ENCODE results near the gene ANKRD9. TPM values are rescaled to one million over a fixed set of nuclear protein-coding genes. Genes with fewer than 3 reads are reported as not detected.

ANKRD9 gene
- total RNA-seq, 1 experiment from 2014 or later, result 29.8 TPM

DNA sequence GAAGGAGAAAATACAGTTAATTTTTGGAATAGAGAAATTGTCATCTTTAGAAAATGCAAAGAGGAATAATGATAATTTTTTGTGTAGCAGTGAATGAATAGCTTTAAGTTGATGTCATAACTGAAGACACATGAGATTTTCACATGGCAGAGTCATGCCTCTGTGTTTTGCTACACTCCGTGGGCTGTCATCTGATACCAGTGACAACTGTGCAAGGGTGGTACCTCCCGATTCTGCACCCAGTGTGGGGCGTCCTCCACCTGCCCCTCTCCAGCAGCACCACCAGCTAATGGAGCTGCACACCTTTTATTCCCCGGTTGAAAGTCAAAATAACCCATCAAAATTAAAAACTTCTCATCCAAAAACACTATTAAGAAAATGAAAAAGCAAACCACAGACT, 47.2 kb downstream of the ANKRD9 start:
- H3K4me1 ChIP-seq (ENCODE audit: insufficient read depth, low read length), result no peaks in the 10 kb centered on the region
- no peak overlapping the region for H2AFZ ChIP-seq (ENCODE audit: low read length)
- H4K20me1 ChIP-seq (ENCODE audit: control insufficient read depth, insufficient read depth, insufficient read length), result no peaks in the 10 kb centered on the region
- Mint-ChIP-seq H3K27ac (no peak overlapping the region), H3K36me3 (ENCODE audit: insufficient read depth in 1 of 3, low read depth in 3 of 3) (peaks cover 4 to 26% (median 9%) of the 10 kb centered on the region in 3 experiments; a peak in 5 of 7 replicates), H3K4me3 (no peak overlapping the region), H3K9me3 (no peaks in the 10 kb centered on the region), H3K27me3 (ENCODE audit: low read depth) (no peaks in the 10 kb centered on the region), H3K4me1 (no peaks in the 10 kb centered on the region)
- no peak overlapping the region for H3K27ac ChIP-seq (ENCODE audit: insufficient read length, low read depth, low read length)
- H2BK12ac ChIP-seq (ENCODE audit: insufficient read length, low read depth, low read length), result no peak overlapping the region
- H3K23me2 ChIP-seq (ENCODE audit: insufficient read length, low read depth, low read length, poor library complexity, severe bottlenecking), result no peaks in the 10 kb centered on the region
- H2BK120ac ChIP-seq (ENCODE audit: low read depth, low read length, poor library complexity, severe bottlenecking), result no peak overlapping the region
- no peak overlapping the region for H3K4me2 ChIP-seq (ENCODE audit: insufficient read depth, insufficient read length, low read length)
- no peaks in the 10 kb centered on the region for H3K9me3 ChIP-seq (ENCODE audit: control insufficient read depth, low read depth, low read length)
- H3T11ph ChIP-seq (ENCODE audit: low read length), result no peak overlapping the region
- H4K91ac ChIP-seq (ENCODE audit: insufficient read length, low read depth, low read length), result no peak overlapping the region
- H3K18ac ChIP-seq (ENCODE audit: insufficient read length, low read depth, low read length), result no peak overlapping the region
- no peaks in the 10 kb centered on the region for H3K27me3 ChIP-seq (ENCODE audit: insufficient read depth, low read length)
- no peak overlapping the region for H3K14ac ChIP-seq (ENCODE audit: insufficient read depth, low read length)
- TF ChIP-seq, protein P1, sequence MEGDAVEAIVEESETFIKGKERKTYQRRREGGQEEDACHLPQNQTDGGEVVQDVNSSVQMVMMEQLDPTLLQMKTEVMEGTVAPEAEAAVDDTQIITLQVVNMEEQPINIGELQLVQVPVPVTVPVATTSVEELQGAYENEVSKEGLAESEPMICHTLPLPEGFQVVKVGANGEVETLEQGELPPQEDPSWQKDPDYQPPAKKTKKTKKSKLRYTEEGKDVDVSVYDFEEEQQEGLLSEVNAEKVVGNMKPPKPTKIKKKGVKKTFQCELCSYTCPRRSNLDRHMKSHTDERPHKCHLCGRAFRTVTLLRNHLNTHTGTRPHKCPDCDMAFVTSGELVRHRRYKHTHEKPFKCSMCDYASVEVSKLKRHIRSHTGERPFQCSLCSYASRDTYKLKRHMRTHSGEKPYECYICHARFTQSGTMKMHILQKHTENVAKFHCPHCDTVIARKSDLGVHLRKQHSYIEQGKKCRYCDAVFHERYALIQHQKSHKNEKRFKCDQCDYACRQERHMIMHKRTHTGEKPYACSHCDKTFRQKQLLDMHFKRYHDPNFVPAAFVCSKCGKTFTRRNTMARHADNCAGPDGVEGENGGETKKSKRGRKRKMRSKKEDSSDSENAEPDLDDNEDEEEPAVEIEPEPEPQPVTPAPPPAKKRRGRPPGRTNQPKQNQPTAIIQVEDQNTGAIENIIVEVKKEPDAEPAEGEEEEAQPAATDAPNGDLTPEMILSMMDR (conservative IDR thresholded peaks at IDR 0.05), result no peak
- H3K9ac ChIP-seq (ENCODE audit: extremely low read depth, insufficient read length, low read length), result no peak overlapping the region
- no peaks in the 10 kb centered on the region; the same call in 1 of the 2 replicates for H3K79me2 ChIP-seq (ENCODE audit: insufficient read depth, low read length)
- no peak overlapping the region for H3K4ac ChIP-seq (ENCODE audit: low read depth, low read length)
- H3K23ac ChIP-seq (ENCODE audit: insufficient read length, low read depth, low read length), result no peak overlapping the region
- H2BK5ac ChIP-seq (ENCODE audit: insufficient read length, low read length), result no peak overlapping the region
- H2BK15ac ChIP-seq (ENCODE audit: low read depth, low read length), result no peak overlapping the region
- no peak overlapping the region for H4K8ac ChIP-seq (replicated peaks; ENCODE audit: insufficient read length, low read depth, low read length)
- H3K79me1 ChIP-seq (ENCODE audit: insufficient read depth, low read depth, low read length, poor library complexity, severe bottlenecking), result no peaks in the 10 kb centered on the region
- H4K5ac ChIP-seq (ENCODE audit: insufficient read length, low read depth, low read length), result no peak overlapping the region
- H3K56ac ChIP-seq (ENCODE audit: insufficient read length, low read depth, low read length), result no peak overlapping the region
- no peak for DNase-seq
- H2BK20ac ChIP-seq (ENCODE audit: low read depth, low read length, poor library complexity, severe bottlenecking), result no peak overlapping the region
- no CpG with 5 or more reads among the region's 4 CpGs for WGBS (ENCODE audit: extremely low coverage, insufficient read length, low lambda C conversion rate)
- no peak overlapping the region for H2AK5ac ChIP-seq (ENCODE audit: insufficient read length, low read length)

Data from H9 (cell line).